HepG2 (cell line): ENCODE data around the gene ZNF214. TPM values are rescaled to one million over a fixed set of nuclear protein-coding genes. Genes with fewer than 3 reads are reported as not detected.

Source experiments
- BORCS8-MEF2B ChIP-seq: sonication (generic); formaldehyde crosslinking; IDR thresholded peaks from 2 replicates; pipeline ENCODE4 v1.8.0; 2022; ENCODE audit warnings: mild to moderate bottlenecking, missing genetic modification reagents
- CC2D1A ChIP-seq: sonication (generic); formaldehyde crosslinking; IDR thresholded peaks from 2 replicates; pipeline ENCODE4 v1.8.1; 2023; ENCODE audit warnings: mild to moderate bottlenecking, missing genetic modification reagents
- DR1 ChIP-seq: sonication (generic); formaldehyde crosslinking; IDR thresholded peaks from 2 replicates; pipeline ENCODE4 v1.8.0; 2021; ENCODE audit warnings: mild to moderate bottlenecking, missing genetic modification reagents, inconsistent platforms
- GMEB1 ChIP-seq: sonication (generic); formaldehyde crosslinking; IDR thresholded peaks from 2 replicates; pipeline ENCODE4 v1.5.1; 2020; ENCODE audit warnings: missing genetic modification reagents, mild to moderate bottlenecking, borderline replicate concordance
- HOXD1 ChIP-seq: sonication (generic); formaldehyde crosslinking; IDR thresholded peaks from 2 replicates; pipeline ENCODE4 v1.5.0; 2020; ENCODE audit warnings: missing genetic modification reagents
- JDP2 ChIP-seq: sonication (generic); formaldehyde crosslinking; IDR thresholded peaks from 2 replicates; pipeline ENCODE4 v1.8.1; 2022; ENCODE audit warnings: missing genetic modification reagents, borderline replicate concordance
- KDM2A ChIP-seq: sonication (generic); formaldehyde crosslinking; IDR thresholded peaks from 2 replicates; pipeline ENCODE4 v1.4.0; 2020; ENCODE audit warnings: low read depth, missing genetic modification reagents, borderline replicate concordance
- PRPF4 ChIP-seq: fragments of 200-400 bp; formaldehyde crosslinking; IDR thresholded peaks from 2 replicates; pipeline ENCODE4 v1.6.1; 2016; ENCODE audit warnings: low read length, low read depth; ENCODE audit not compliant: poor library complexity, severe bottlenecking
- RNF2 ChIP-seq: fragments of 450-650 bp; conservative IDR thresholded peaks from 2 replicates; pipeline ENCODE4 v1.6.1; 2016; ENCODE audit warnings: low read depth
- SIN3A ChIP-seq: IDR thresholded peaks from 2 replicates; pipeline ENCODE4 v1.6.1; 2011; ENCODE audit warnings: low read depth, mild to moderate bottlenecking, control low read depth, low read length, borderline replicate concordance
- ZBTB3 ChIP-seq: sonication (generic); formaldehyde crosslinking; IDR thresholded peaks from 2 replicates; pipeline ENCODE4 v1.4.0; 2020; ENCODE audit warnings: low read depth, mild to moderate bottlenecking, moderate library complexity, missing genetic modification reagents, borderline replicate concordance
- ZNF142 ChIP-seq: sonication (generic); formaldehyde crosslinking; IDR thresholded peaks from 2 replicates; pipeline ENCODE4 v1.4.0; 2020; ENCODE audit warnings: missing genetic modification reagents
- ZNF546 ChIP-seq: sonication (generic); formaldehyde crosslinking; conservative IDR thresholded peaks from 2 replicates; pipeline ENCODE4 v1.8.1; 2023; ENCODE audit warnings: mild to moderate bottlenecking, missing genetic modification reagents
- ZNF839 ChIP-seq: sonication (generic); formaldehyde crosslinking; IDR thresholded peaks from 2 replicates; pipeline ENCODE4 v1.4.0; 2020; ENCODE audit warnings: missing genetic modification reagents, mild to moderate bottlenecking, borderline replicate concordance
- polyA plus RNA-seq, 8 experiments: library from polyadenylated mRNA; depleted of rRNA in 3 of 8; stranded (reverse) in 7 of 8; unstranded in 1 of 8; fragments of >200 nt; fragmentation: Illumina TruSeq in 4 of 8; extraction: Trizol in 4 of 8; gene quantifications; 2 replicates each; pipeline versions ENCODE4 v1.2.1 to v1.2.3, GENCODE V29; 2011 to 2016; ENCODE audit warnings: low read depth in 4 of 8, missing spikeins in 1 of 8, mixed read lengths in 1 of 8; ENCODE audit not compliant: insufficient read depth in 1 of 8
- total RNA-seq, 5 experiments: library from RNA; depleted of rRNA; stranded (reverse); fragments of >200 nt; fragmentation: Illumina TruSeq; extraction: Trizol; gene quantifications; 2 replicates each; pipeline ENCODE4 v1.2.3, GENCODE V29; 2016; ENCODE audit warnings: low read depth in 1 of 5
- TF ChIP-seq, protein P1 (sequence below): sonication (generic); formaldehyde crosslinking; IDR thresholded peaks from 2 replicates; pipeline ENCODE4 v1.8.1; 2023; ENCODE audit warnings: missing genetic modification reagents, mild to moderate bottlenecking, borderline replicate concordance
- TF ChIP-seq, protein P2 (sequence below): sonication (generic); formaldehyde crosslinking; IDR thresholded peaks from 2 replicates; pipeline ENCODE4 v1.5.0; 2020; ENCODE audit warnings: mild to moderate bottlenecking, missing genetic modification reagents, borderline replicate concordance

ZNF214 gene
- total and polyA plus RNA-seq, 2 of the 13 experiments (the other 11 are each of a cell fraction or from before 2014, with no cell fraction given), result 0.28 to 1.9 TPM

- TF ChIP-seq ZNF142 (CRISPR knock-in tag) (0 out of 2 replicates have a peak, but pooled peaks have one; percentile 55), CC2D1A (CRISPR knock-in tag) (no peak), JDP2 (CRISPR knock-in tag) (no peak), ZNF546 (CRISPR knock-in tag) (peak; percentile 45; the same call in 1 of the 2 replicates), DR1 (peak; percentile 25; the same call in 1 of the 2 replicates), PRPF4 (no peak), SIN3A (peak; percentile 68; the same call in 1 of the 2 replicates), RNF2 (0 out of 2 replicates have a peak, but pooled peaks have one; percentile 40), GMEB1 (CRISPR knock-in tag) (peak; percentile 91), KDM2A (peak; percentile 37; the same call in 1 of the 2 replicates), ZBTB3 (CRISPR knock-in tag) (no peak), BORCS8-MEF2B (0 out of 2 replicates have a peak, but pooled peaks have one; percentile 54), ZNF839 (CRISPR knock-in tag) (0 out of 2 replicates have a peak, but pooled peaks have one; percentile 29), HOXD1 (CRISPR knock-in tag) (no peak)
- TF ChIP-seq, protein P1, sequence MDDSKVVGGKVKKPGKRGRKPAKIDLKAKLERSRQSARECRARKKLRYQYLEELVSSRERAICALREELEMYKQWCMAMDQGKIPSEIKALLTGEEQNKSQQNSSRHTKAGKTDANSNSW (CRISPR knock-in tag), result no peak
- TF ChIP-seq, protein P2, sequence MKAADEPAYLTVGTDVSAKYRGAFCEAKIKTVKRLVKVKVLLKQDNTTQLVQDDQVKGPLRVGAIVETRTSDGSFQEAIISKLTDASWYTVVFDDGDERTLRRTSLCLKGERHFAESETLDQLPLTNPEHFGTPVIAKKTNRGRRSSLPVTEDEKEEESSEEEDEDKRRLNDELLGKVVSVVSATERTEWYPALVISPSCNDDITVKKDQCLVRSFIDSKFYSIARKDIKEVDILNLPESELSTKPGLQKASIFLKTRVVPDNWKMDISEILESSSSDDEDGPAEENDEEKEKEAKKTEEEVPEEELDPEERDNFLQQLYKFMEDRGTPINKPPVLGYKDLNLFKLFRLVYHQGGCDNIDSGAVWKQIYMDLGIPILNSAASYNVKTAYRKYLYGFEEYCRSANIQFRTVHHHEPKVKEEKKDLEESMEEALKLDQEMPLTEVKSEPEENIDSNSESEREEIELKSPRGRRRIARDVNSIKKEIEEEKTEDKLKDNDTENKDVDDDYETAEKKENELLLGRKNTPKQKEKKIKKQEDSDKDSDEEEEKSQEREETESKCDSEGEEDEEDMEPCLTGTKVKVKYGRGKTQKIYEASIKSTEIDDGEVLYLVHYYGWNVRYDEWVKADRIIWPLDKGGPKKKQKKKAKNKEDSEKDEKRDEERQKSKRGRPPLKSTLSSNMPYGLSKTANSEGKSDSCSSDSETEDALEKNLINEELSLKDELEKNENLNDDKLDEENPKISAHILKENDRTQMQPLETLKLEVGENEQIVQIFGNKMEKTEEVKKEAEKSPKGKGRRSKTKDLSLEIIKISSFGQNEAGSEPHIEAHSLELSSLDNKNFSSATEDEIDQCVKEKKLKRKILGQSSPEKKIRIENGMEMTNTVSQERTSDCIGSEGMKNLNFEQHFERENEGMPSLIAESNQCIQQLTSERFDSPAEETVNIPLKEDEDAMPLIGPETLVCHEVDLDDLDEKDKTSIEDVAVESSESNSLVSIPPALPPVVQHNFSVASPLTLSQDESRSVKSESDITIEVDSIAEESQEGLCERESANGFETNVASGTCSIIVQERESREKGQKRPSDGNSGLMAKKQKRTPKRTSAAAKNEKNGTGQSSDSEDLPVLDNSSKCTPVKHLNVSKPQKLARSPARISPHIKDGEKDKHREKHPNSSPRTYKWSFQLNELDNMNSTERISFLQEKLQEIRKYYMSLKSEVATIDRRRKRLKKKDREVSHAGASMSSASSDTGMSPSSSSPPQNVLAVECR (CRISPR knock-in tag), result peak; percentile 72
Observed at GRCh38 chr11:7020183-7020917, at the start of gene ZNF214, which contains the start of gene NLRP14 (continued).
